ENCODE data around the gene RASL11A. TPM values are rescaled to one million over a fixed set of nuclear protein-coding genes. Genes with fewer than 3 reads are reported as not detected.
"Not testable (repeated sequence)": the region's sequence is repeated elsewhere in the genome, so short reads cannot be mapped to it uniquely, and the experiment has no call there.

RASL11A gene
- total RNA-seq (2021) (2.0 and 3.8 TPM in 2 replicates), Bru-seq, nascent RNA (percentile 35 among the genes with signal in this experiment), BruChase-seq, experiment 1, labeled RNA remaining after a 2-hour chase (percentile 46 among the genes with signal in this experiment), BruChase-seq, experiment 2, labeled RNA remaining after a 6-hour chase (percentile 52 among the genes with signal in this experiment)
- long read RNA-seq, partial matches to known transcripts, result 0 of 1 reads
- long read RNA-seq, other reads (novel, unspliced or antisense), result 0 of 1 reads

- Histone ChIP-seq H3K4me2 (peak within 1 kb of the TSS; percentile 99), H3K4me1 (replicated peaks; ENCODE audit: insufficient read depth) (peaks cover 32% of the 10 kb centered on the region), H3K9me3 (ENCODE audit: insufficient read depth, low read depth) (no peaks in the 10 kb centered on the region), H3K36me3 (ENCODE audit: low read depth) (no peaks in the 10 kb centered on the region), H3K9me2 (ENCODE audit: insufficient read depth) (no peaks in the 10 kb centered on the region), H3K27me3 (ENCODE audit: insufficient read depth, low read depth) (no peaks in the 10 kb centered on the region), H3K27ac (no peak within 1 kb of the TSS), H2AFZ (peak within 1 kb of the TSS; percentile 94), H4K20me1 (ENCODE audit: insufficient read depth) (no peaks in the 10 kb centered on the region), H3K79me2 (ENCODE audit: low read depth) (no peaks in the 10 kb centered on the region), H3K4me3 (peak within 1 kb of the TSS; percentile 90), H3F3A (ENCODE audit: insufficient read depth, low read depth) (peaks cover 16% of the 10 kb centered on the region; the same call in 1 of the 2 replicates)
- intact Hi-C loops (cut with micrococcal nuclease; ENCODE audit: unreplicated experiment), result no loop called here
- peak; percentile 56 to 68 for DNase-seq
- ChIA-PET POLR2A (ENCODE audit: unreplicated experiment) (interaction anchor here (0.6 kb wide), 1 partner anchor 10 kb away, joined by 6 read pairs; no protein-coding TSS in a partner anchor), CTCF (no interaction called here)
- BruUV-seq (replicated peaks), result no TSS peak
- TF ChIP-seq CTCF (conservative IDR thresholded peaks at IDR 0.05) (peak; percentile 95), EZH2 (IDR thresholded peaks at IDR 0.05; ENCODE audit: low read depth) (no peak)
Measured at GRCh38 chr13:27270594-27271520, at the start of gene RASL11A. RASL11A (plus strand) TSS chr13:27270830; CDS start chr13:27270945, 115 bp downstream.

GRCh38 chr13:27222100-27222499 lies 48.5 kb upstream of the RASL11A start:
- POLR2A ChIA-PET (ENCODE audit: unreplicated experiment); H3K9me2 ChIP-seq (ENCODE audit: insufficient read depth); intact Hi-C loops (cut with micrococcal nuclease; ENCODE audit: unreplicated experiment); H3K79me2 ChIP-seq (ENCODE audit: low read depth); H3K36me3 ChIP-seq (ENCODE audit: low read depth); H3F3A ChIP-seq (ENCODE audit: insufficient read depth, low read depth); H3K27ac ChIP-seq; H3K4me2 ChIP-seq; CTCF ChIA-PET; H4K20me1 ChIP-seq (ENCODE audit: insufficient read depth); H3K4me1 ChIP-seq (replicated peaks; ENCODE audit: insufficient read depth); DNase-seq; H2AFZ ChIP-seq; H3K9me3 ChIP-seq (ENCODE audit: insufficient read depth, low read depth); BruUV-seq (replicated peaks); H3K4me3 ChIP-seq; H3K27me3 ChIP-seq (ENCODE audit: insufficient read depth, low read depth): not testable (repeated sequence)

GRCh38 chr13:27226991-27227390 lies 43.6 kb upstream of the RASL11A start:
- no peaks in the 10 kb centered on the region for H3K36me3 ChIP-seq (ENCODE audit: low read depth)
- no peak overlapping the region for H3K4me3 ChIP-seq
- H3K27ac ChIP-seq, result no peak overlapping the region
- H3K4me2 ChIP-seq, result no peak overlapping the region
- ChIA-PET POLR2A (ENCODE audit: unreplicated experiment) (no interaction called here), CTCF (no interaction called here)
- no peaks in the 10 kb centered on the region; the same call in 1 of the 2 replicates for H3K9me3 ChIP-seq (ENCODE audit: insufficient read depth, low read depth)
- DNase-seq, result no peak
- H2AFZ ChIP-seq, result no peak overlapping the region
- intact Hi-C loops (cut with micrococcal nuclease; ENCODE audit: unreplicated experiment), result no loop called here
- H3F3A ChIP-seq (ENCODE audit: insufficient read depth, low read depth), result no peaks in the 10 kb centered on the region
- H3K79me2 ChIP-seq (ENCODE audit: low read depth), result no peaks in the 10 kb centered on the region
- no peaks in the 10 kb centered on the region for H3K9me2 ChIP-seq (ENCODE audit: insufficient read depth)
- no TSS peak for BruUV-seq (replicated peaks)
- no peaks in the 10 kb centered on the region for H3K4me1 ChIP-seq (replicated peaks; ENCODE audit: insufficient read depth)
- no peaks in the 10 kb centered on the region for H3K27me3 ChIP-seq (ENCODE audit: insufficient read depth, low read depth)
- H4K20me1 ChIP-seq (ENCODE audit: insufficient read depth), result no peaks in the 10 kb centered on the region
- TF ChIP-seq EZH2 (IDR thresholded peaks at IDR 0.05; ENCODE audit: low read depth) (no peak), CTCF (conservative IDR thresholded peaks at IDR 0.05) (no peak)

Data from PC-9 (cell line).